ENCODE data around the gene TMEM98. TPM values are rescaled to one million over a fixed set of nuclear protein-coding genes. Genes with fewer than 3 reads are reported as not detected.

The TMEM98 gene
- total and polyA plus RNA-seq, 2 of the 4 experiments (the other 2 are of a cell fraction), result 173 to 195 TPM

- CTCF ChIA-PET, result no interaction called here
Measured at GRCh38 chr17:32894245-32894644, 33.7 kb upstream of the TMEM98 start.

More at GRCh38 chr17:32894245-32894644, 33.7 kb upstream of the TMEM98 start:
- no peak overlapping the region for H3K9ac ChIP-seq (ENCODE audit: low read depth, low read length)
- H3K9me3 ChIP-seq (ENCODE audit: control insufficient read depth, insufficient read depth, low read length), result no peaks in the 10 kb centered on the region
- POLR2A ChIA-PET (ENCODE audit: unreplicated experiment), result no interaction called here
- TF ChIP-seq CEBPB (IDR thresholded peaks at IDR 0.05; ENCODE audit: low read depth, low read length) (no peak), USF2 (IDR thresholded peaks at IDR 0.05; ENCODE audit: low read depth, low read length) (no peak), POLR2A (IDR thresholded peaks at IDR 0.05; ENCODE audit: low read depth, low read length) (no peak), NFE2L2 (IDR thresholded peaks at IDR 0.05; ENCODE audit: low read depth, low read length) (no peak), ELK1 (IDR thresholded peaks at IDR 0.05; ENCODE audit: borderline replicate concordance, low read depth, low read length) (no peak), RAD21 (IDR thresholded peaks at IDR 0.05; ENCODE audit: low read length) (no peak), RCOR1 (IDR thresholded peaks at IDR 0.05; ENCODE audit: insufficient replicate concordance, low read length) (no peak), CHD1 (IDR thresholded peaks at IDR 0.05; ENCODE audit: low read depth, low read length) (no peak), MXI1 (IDR thresholded peaks at IDR 0.05; ENCODE audit: borderline replicate concordance, low read depth, low read length) (no peak)
- TF ChIP-seq, protein P1, sequence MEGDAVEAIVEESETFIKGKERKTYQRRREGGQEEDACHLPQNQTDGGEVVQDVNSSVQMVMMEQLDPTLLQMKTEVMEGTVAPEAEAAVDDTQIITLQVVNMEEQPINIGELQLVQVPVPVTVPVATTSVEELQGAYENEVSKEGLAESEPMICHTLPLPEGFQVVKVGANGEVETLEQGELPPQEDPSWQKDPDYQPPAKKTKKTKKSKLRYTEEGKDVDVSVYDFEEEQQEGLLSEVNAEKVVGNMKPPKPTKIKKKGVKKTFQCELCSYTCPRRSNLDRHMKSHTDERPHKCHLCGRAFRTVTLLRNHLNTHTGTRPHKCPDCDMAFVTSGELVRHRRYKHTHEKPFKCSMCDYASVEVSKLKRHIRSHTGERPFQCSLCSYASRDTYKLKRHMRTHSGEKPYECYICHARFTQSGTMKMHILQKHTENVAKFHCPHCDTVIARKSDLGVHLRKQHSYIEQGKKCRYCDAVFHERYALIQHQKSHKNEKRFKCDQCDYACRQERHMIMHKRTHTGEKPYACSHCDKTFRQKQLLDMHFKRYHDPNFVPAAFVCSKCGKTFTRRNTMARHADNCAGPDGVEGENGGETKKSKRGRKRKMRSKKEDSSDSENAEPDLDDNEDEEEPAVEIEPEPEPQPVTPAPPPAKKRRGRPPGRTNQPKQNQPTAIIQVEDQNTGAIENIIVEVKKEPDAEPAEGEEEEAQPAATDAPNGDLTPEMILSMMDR (conservative IDR thresholded peaks at IDR 0.05; ENCODE audit: low read depth, low read length), result no peak
- ATAC-seq (ENCODE audit: low read depth) (no peak), DNase-seq (no peak)
- intact Hi-C loops (cut with micrococcal nuclease), result no loop called here
- no peak overlapping the region for H3K4me3 ChIP-seq (ENCODE audit: insufficient read depth, low read depth, low read length)
- H3K14ac ChIP-seq (replicated peaks; ENCODE audit: low read depth, low read length), result no peak overlapping the region
- H3K36me3 ChIP-seq (ENCODE audit: control insufficient read depth, insufficient read depth, low read length), result no peaks in the 10 kb centered on the region
- H3K4ac ChIP-seq (ENCODE audit: low read depth, low read length), result no peak overlapping the region
- no peak overlapping the region for H2AK5ac ChIP-seq (ENCODE audit: low read depth, low read length)
- no peak overlapping the region for H3K23ac ChIP-seq (ENCODE audit: low read depth, low read length)
- H4K8ac ChIP-seq (ENCODE audit: low read depth in 2 of 2, low read length in 2 of 2), result no peak overlapping the region
- in situ Hi-C loops (cut with MboI; ENCODE audit: low sequenced_read_pairs), result no loop called here
- no peak overlapping the region for H2AFZ ChIP-seq (replicated peaks; ENCODE audit: low read length, poor library complexity)
- H3K27me3 ChIP-seq (ENCODE audit: control insufficient read depth, insufficient read depth, low read length), result peaks cover 6% of the 10 kb centered on the region
- H2BK5ac ChIP-seq (ENCODE audit: low read depth, low read length, poor library complexity, severe bottlenecking), result no peak overlapping the region
- H3K79me1 ChIP-seq (ENCODE audit: low read depth in 1 of 2, low read length in 2 of 2), result no peaks in the 10 kb centered on the region
- H4K5ac ChIP-seq (ENCODE audit: low read depth, low read length), result no peak overlapping the region
- BruUV-seq (replicated peaks), result no TSS peak
- H4K20me1 ChIP-seq (ENCODE audit: insufficient read depth, low read length), result no peaks in the 10 kb centered on the region
- no peak overlapping the region for H2AK9ac ChIP-seq (replicated peaks; ENCODE audit: low read depth, low read length, poor library complexity)
- dilution Hi-C loops (cut with HindIII; ENCODE audit: low sequenced_read_pairs, unreplicated experiment), result no loop called here
- H2BK120ac ChIP-seq (ENCODE audit: low read depth, low read length), result no peak overlapping the region
- no peaks in the 10 kb centered on the region for H3K4me1 ChIP-seq (ENCODE audit: control insufficient read depth, insufficient read depth, low read length)
- no CpG with 5 or more reads among the region's 4 CpGs for WGBS, 2 experiments (ENCODE audit: extremely low coverage in 2 of 2, insufficient read length in 1 of 2)
- H4K91ac ChIP-seq (ENCODE audit: insufficient read depth, low read depth, low read length), result no peak overlapping the region
- H3K27ac ChIP-seq (ENCODE audit: insufficient read depth, low read length), result no peak overlapping the region
- H3K9me1 ChIP-seq (ENCODE audit: insufficient read depth, low read length), result no peaks in the 10 kb centered on the region
- H3K56ac ChIP-seq (ENCODE audit: extremely low read depth, insufficient read depth, low read length), result no peak overlapping the region
- no peak overlapping the region for H2BK20ac ChIP-seq (ENCODE audit: low read depth, low read length)
- H3K4me2 ChIP-seq (ENCODE audit: low read depth, low read length), result no peak overlapping the region
- H3K18ac ChIP-seq (ENCODE audit: low read depth, low read length), result no peak overlapping the region
- H2BK15ac ChIP-seq (ENCODE audit: low read depth, low read length), result no peak overlapping the region

Data from IMR-90 (cell line).